GM12878 (cell line): ENCODE data around the gene CFAP58. TPM values are rescaled to one million over a fixed set of nuclear protein-coding genes. Genes with fewer than 3 reads are reported as not detected.

ENCODE experiments used
- ATAC-seq: fragments of 200-7000 bp; cut with Tn5 transposase; 3 replicates; pipeline ENCODE4 v1.9.1; 2020; ENCODE audit warnings: mild to moderate bottlenecking, moderate library complexity
- BruUV-seq: library from RNA; stranded (reverse); fragments of 400-500 nt; replicated peaks from 2 replicates; lab custom pipeline; 2021; lab: Mats Ljungman, UMichigan
- CTCF ChIA-PET: fragments of 300-600 bp; sonication (Branson Sonifier 250); formaldehyde crosslinking; extraction: SDS; loops from one replicate; lab custom pipeline; 2021; ENCODE audit warnings: inconsistent platforms; lab: Yijun Ruan, JAX
- POLR2A ChIA-PET: fragments of 350-600 bp; formaldehyde crosslinking; extraction: SDS; loops from one replicate; lab custom pipeline; 2021; ENCODE audit warnings: inconsistent platforms; lab: Charles Lee
- RAD21 ChIA-PET: fragments of 300-600 bp; sonication (Branson Sonifier 250); formaldehyde crosslinking; loops from one replicate; lab custom pipeline; 2023; ENCODE audit warnings: antibody characterized with exemption; ENCODE audit not compliant: unreplicated experiment; lab: Charles Lee
- SMC1A ChIA-PET: fragments of 300-600 bp; sonication (Branson Sonifier 250); formaldehyde crosslinking; loops from one replicate; lab custom pipeline; 2023; ENCODE audit not compliant: unreplicated experiment, uncharacterized antibody; lab: Charles Lee
- DNase-seq: peaks from one replicate; pipeline ENCODE4 v3.0.0-alpha.2; 2011; ENCODE audit warnings: low read depth, low spot score
- FAIRE-seq: peaks from 3 replicates; lab custom pipeline; 2011; peaks lifted over from hg19 to GRCh38; lab: Jason Lieb, UNC
- H2AFZ ChIP-seq: 2 replicates; pipeline ENCODE4 v1.6.0; 2011; ENCODE audit warnings: low read depth, low read length, control low read depth; ENCODE audit not compliant: control insufficient read depth
- H3K27ac ChIP-seq: 2 replicates; pipeline ENCODE4 v1.5.1; 2011; ENCODE audit warnings: control low read depth; ENCODE audit not compliant: control insufficient read depth, insufficient read depth
- H3K27me3 ChIP-seq, 2 experiments: replicated peaks in 1 of 2; 2 replicates each; pipeline versions ENCODE4 v1.6.0 to v1.6.1; 2011; ENCODE audit warnings: low read length in 1 of 2; ENCODE audit not compliant: control insufficient read depth in 2 of 2, insufficient read depth in 2 of 2
- H3K36me3 ChIP-seq, 2 experiments: 2 replicates each; pipeline ENCODE4 v1.5.1; 2011; ENCODE audit warnings: low read length in 1 of 2; ENCODE audit not compliant: control insufficient read depth in 2 of 2, insufficient read depth in 2 of 2
- H3K4me1 ChIP-seq: 2 replicates; pipeline ENCODE4 v1.6.1; 2011; ENCODE audit warnings: mild to moderate bottlenecking, low read length, moderate library complexity, mixed read lengths; ENCODE audit not compliant: control insufficient read depth, insufficient read depth
- H3K4me2 ChIP-seq: 2 replicates; pipeline ENCODE4 v1.6.0; 2011; ENCODE audit warnings: control low read depth; ENCODE audit not compliant: control insufficient read depth, insufficient read depth
- H3K4me3 ChIP-seq: fragments of 200-600 bp; sonication (generic); 2 replicates; pipeline ENCODE4 v1.5.1; 2016
- H3K79me2 ChIP-seq: 2 replicates; pipeline ENCODE4 v1.6.0; 2011; ENCODE audit warnings: low read length; ENCODE audit not compliant: control insufficient read depth, insufficient read depth
- H3K9ac ChIP-seq: 2 replicates; pipeline ENCODE4 v1.8.0; 2011; ENCODE audit warnings: low read length, control low read depth, mixed read lengths; ENCODE audit not compliant: control insufficient read depth, insufficient read depth
- H3K9me3 ChIP-seq: replicated peaks from 3 replicates; pipeline ENCODE4 v1.5.1; 2011; ENCODE audit warnings: mild to moderate bottlenecking, low read length; ENCODE audit not compliant: control insufficient read depth, insufficient read depth
- H4K20me1 ChIP-seq: 2 replicates; pipeline ENCODE4 v1.6.0; 2011; ENCODE audit not compliant: control insufficient read depth, insufficient read depth
- BCL11A ChIP-seq: IDR thresholded peaks from 2 replicates; pipeline ENCODE4 v1.6.1; 2011; ENCODE audit warnings: low read depth, low read length
- CBX3 ChIP-seq: fragments of 200-600 bp; sonication (generic); IDR thresholded peaks from 2 replicates; pipeline ENCODE4 v1.6.1; 2016; ENCODE audit warnings: low read depth, borderline replicate concordance
- CHD1 ChIP-seq: IDR thresholded peaks from 2 replicates; pipeline ENCODE4 v1.6.1; 2012; ENCODE audit warnings: low read depth, low read length, improper control_type of control experiment
- CUX1 ChIP-seq: IDR thresholded peaks from 2 replicates; pipeline ENCODE4 v1.6.1; 2012; ENCODE audit warnings: improper control_type of control experiment, low read depth, low read length; ENCODE audit not compliant: insufficient replicate concordance
- FOXM1 ChIP-seq: IDR thresholded peaks from 2 replicates; pipeline ENCODE4 v1.6.1; 2012; ENCODE audit warnings: low read depth, mild to moderate bottlenecking, inconsistent platforms, low read length, moderate library complexity
- HDGF ChIP-seq: fragments of 450-650 bp; IDR thresholded peaks from 2 replicates; pipeline ENCODE4 v1.6.1; 2016; ENCODE audit warnings: antibody characterized with exemption
- KAT2A ChIP-seq: conservative IDR thresholded peaks from 2 replicates; pipeline ENCODE4 v1.6.1; 2011; ENCODE audit warnings: low read depth, low read length; ENCODE audit not compliant: control insufficient read depth
- MEF2A ChIP-seq: IDR thresholded peaks from 2 replicates; pipeline ENCODE4 v1.6.1; 2011; ENCODE audit warnings: low read depth, mild to moderate bottlenecking, low read length, moderate library complexity; ENCODE audit not compliant: insufficient read depth
- NR2F1 ChIP-seq: fragments of 450-650 bp; conservative IDR thresholded peaks from 2 replicates; pipeline ENCODE4 v1.6.1; 2017; ENCODE audit warnings: mild to moderate bottlenecking
- RB1 ChIP-seq: fragments of 450-650 bp; formaldehyde crosslinking; IDR thresholded peaks from 2 replicates; pipeline ENCODE4 v1.6.1; 2017; ENCODE audit warnings: mild to moderate bottlenecking, borderline replicate concordance
- SMAD5 ChIP-seq: IDR thresholded peaks from 2 replicates; pipeline ENCODE4 v1.6.1; 2016; ENCODE audit warnings: antibody characterized with exemption, low read depth
- TBL1XR1 ChIP-seq: IDR thresholded peaks from 2 replicates; pipeline ENCODE4 v1.6.1; 2012; ENCODE audit warnings: low read depth, low read length, improper control_type of control experiment
- WGBS: methylation state at CpG from one replicate; pipeline ENCODE4 v1.1.6; 2016; ENCODE audit warnings: low lambda C conversion rate; ENCODE audit not compliant: insufficient replicate concordance, insufficient coverage; ENCODE audit errors: missing lambda C conversion rate; 5-methylcytosine and 5-hydroxymethylcytosine counted together
- in situ Hi-C: fragments of 300-500 bp; cut with MboI; formaldehyde crosslinking; loops from 9 replicates; pipeline ENCODE4 v1.14.3; 2018; ENCODE audit warnings: mixed read lengths
- intact Hi-C: fragments of 100-400 bp; cut with micrococcal nuclease; formaldehyde crosslinking; loops from one replicate; pipeline ENCODE4 v1.14.2; 2022; ENCODE audit not compliant: unreplicated experiment
- polyA plus RNA-seq, 11 experiments: library from polyadenylated mRNA; depleted of rRNA in 4 of 11; unstranded in 6 of 11; stranded (reverse) in 5 of 11; fragments of >200 nt; fragmentation: Nextera tagmentation in 4 of 11; fragmentation: Illumina TruSeq in 1 of 11; extraction: Ambion mirVana in 4 of 11; extraction: Trizol in 1 of 11; gene quantifications; 1 replicate in 1 of 11; 2 replicates in 10 of 11; pipeline versions ENCODE4 v1.2.1 to v1.2.3, GENCODE V29; 2011 to 2016; ENCODE audit warnings: inconsistent platforms in 2 of 11, missing spikeins in 2 of 11, low read depth in 1 of 11
- total RNA-seq, 4 experiments: library from RNA; depleted of rRNA in 3 of 4; stranded (reverse); fragments of >200 nt in 3 of 4; fragmentation: Illumina TruSeq in 1 of 4; extraction: Trizol in 1 of 4; gene quantifications; 2 replicates each; pipeline versions ENCODE4 v1.2.1 to v1.2.3, GENCODE V29; 2013 to 2021
- TF ChIP-seq, protein P1 (sequence below): IDR thresholded peaks from 2 replicates; pipeline ENCODE4 v1.6.1; 2011; ENCODE audit warnings: mild to moderate bottlenecking, low read depth, low read length, moderate library complexity; ENCODE audit not compliant: insufficient replicate concordance
- TF ChIP-seq, protein P2 (sequence below): fragments of 450-650 bp; IDR thresholded peaks from 2 replicates; pipeline ENCODE4 v1.6.1; 2017; ENCODE audit warnings: antibody characterized with exemption, mild to moderate bottlenecking, moderate library complexity

CFAP58 gene
- total and polyA plus RNA-seq, 10 of the 15 experiments (the other 5 are each of a cell fraction or from before 2014, with no cell fraction given), result 0.03 to 0.35 (median 0.21) TPM

GRCh38 chr10:104342941-104343411, 10.7 kb upstream of the CFAP58 start (continued):
- TF ChIP-seq CUX1 (no peak), HDGF (no peak), KAT2A (no peak)

DNA sequence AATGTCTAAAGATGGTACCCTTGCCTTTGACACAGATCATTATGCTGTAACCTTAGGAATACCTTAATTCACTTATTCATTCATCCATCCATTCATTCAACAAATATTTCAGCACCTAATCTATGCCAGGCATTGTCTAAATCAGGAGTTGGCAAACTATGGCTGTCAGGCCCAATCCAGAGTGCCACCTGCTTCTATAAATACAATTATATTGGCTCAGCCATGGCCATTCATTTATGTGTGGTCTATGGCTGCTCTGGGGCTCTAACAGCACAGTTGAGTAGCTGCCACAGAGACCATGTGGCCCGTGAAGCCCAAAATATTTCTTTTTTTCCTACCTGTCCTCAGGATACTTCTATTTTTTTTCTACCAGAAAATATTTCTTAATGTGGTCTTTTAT, 9.4 kb upstream of the CFAP58 start:
- H3K27ac ChIP-seq, result no peak overlapping the region
- 79% methylated on average over 1 of the region's 1 CpG for WGBS
- no peak overlapping the region for H2AFZ ChIP-seq
- intact Hi-C loops (no loop called here), in situ Hi-C loops (loop anchor here (10.0 kb wide), 1 partner anchor 49 kb away; no protein-coding TSS in a partner anchor)
- SMC1A ChIA-PET, result interaction anchor here (1.4 kb wide), 1 partner anchor 38 kb away, joined by 6 read pairs; no protein-coding TSS in a partner anchor
- H3K9ac ChIP-seq, result no peak overlapping the region
- no peak for ATAC-seq
- no peaks in the 10 kb centered on the region for H3K36me3 ChIP-seq
- CTCF ChIA-PET, result interaction anchor here (3.6 kb wide), 1 partner anchor 38 kb away, joined by 26 read pairs; no protein-coding TSS in a partner anchor
- H4K20me1 ChIP-seq, result no peaks in the 10 kb centered on the region
- no peaks in the 10 kb centered on the region for H3K27me3 ChIP-seq
- DNase-seq, result no peak
- H3K4me3 ChIP-seq, result no peak overlapping the region
- FAIRE-seq, result no peak
- peaks cover 22% of the 10 kb centered on the region for H3K4me1 ChIP-seq
- no peaks in the 10 kb centered on the region for H3K9me3 ChIP-seq
- no TSS peak for BruUV-seq
- H3K79me2 ChIP-seq, result peaks cover under 1% of the 10 kb centered on the region; the same call in 1 of the 2 replicates
- RAD21 ChIA-PET, result no interaction called here
- H3K4me2 ChIP-seq, result no peak overlapping the region
- POLR2A ChIA-PET, result interaction anchor here (1.7 kb wide), 1 partner anchor 37 kb away, joined by 5 read pairs; no protein-coding TSS in a partner anchor
- TF ChIP-seq CHD1, result no peak
- TF ChIP-seq RB1, result no peak
- TF ChIP-seq, protein P1, sequence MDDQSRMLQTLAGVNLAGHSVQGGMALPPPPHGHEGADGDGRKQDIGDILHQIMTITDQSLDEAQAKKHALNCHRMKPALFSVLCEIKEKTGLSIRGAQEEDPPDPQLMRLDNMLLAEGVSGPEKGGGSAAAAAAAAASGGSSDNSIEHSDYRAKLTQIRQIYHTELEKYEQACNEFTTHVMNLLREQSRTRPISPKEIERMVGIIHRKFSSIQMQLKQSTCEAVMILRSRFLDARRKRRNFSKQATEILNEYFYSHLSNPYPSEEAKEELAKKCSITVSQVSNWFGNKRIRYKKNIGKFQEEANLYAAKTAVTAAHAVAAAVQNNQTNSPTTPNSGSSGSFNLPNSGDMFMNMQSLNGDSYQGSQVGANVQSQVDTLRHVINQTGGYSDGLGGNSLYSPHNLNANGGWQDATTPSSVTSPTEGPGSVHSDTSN, result no peak
- no peak for TF ChIP-seq BCL11A
- TF ChIP-seq FOXM1, result no peak
- TF ChIP-seq MEF2A, result no peak
- TF ChIP-seq SMAD5, result no peak
- no peak for TF ChIP-seq NR2F1
- TF ChIP-seq TBL1XR1, result no peak
- TF ChIP-seq CBX3, result no peak
- TF ChIP-seq, protein P2, sequence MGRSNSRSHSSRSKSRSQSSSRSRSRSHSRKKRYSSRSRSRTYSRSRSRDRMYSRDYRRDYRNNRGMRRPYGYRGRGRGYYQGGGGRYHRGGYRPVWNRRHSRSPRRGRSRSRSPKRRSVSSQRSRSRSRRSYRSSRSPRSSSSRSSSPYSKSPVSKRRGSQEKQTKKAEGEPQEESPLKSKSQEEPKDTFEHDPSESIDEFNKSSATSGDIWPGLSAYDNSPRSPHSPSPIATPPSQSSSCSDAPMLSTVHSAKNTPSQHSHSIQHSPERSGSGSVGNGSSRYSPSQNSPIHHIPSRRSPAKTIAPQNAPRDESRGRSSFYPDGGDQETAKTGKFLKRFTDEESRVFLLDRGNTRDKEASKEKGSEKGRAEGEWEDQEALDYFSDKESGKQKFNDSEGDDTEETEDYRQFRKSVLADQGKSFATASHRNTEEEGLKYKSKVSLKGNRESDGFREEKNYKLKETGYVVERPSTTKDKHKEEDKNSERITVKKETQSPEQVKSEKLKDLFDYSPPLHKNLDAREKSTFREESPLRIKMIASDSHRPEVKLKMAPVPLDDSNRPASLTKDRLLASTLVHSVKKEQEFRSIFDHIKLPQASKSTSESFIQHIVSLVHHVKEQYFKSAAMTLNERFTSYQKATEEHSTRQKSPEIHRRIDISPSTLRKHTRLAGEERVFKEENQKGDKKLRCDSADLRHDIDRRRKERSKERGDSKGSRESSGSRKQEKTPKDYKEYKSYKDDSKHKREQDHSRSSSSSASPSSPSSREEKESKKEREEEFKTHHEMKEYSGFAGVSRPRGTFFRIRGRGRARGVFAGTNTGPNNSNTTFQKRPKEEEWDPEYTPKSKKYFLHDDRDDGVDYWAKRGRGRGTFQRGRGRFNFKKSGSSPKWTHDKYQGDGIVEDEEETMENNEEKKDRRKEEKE, result no peak
